Hematopoietic multipotent progenitor cell treated with erythropoietin and hydrocortisone succinate and interleukin-3 and kit ligand, for 4 days (in vitro differentiated cells): Measurements from ENCODE around the gene SYNPO.

Experiments used
- DNase-seq: peaks from one replicate; pipeline ENCODE4 v3.0.0-alpha.2; 2015

The SYNPO gene

DNA sequence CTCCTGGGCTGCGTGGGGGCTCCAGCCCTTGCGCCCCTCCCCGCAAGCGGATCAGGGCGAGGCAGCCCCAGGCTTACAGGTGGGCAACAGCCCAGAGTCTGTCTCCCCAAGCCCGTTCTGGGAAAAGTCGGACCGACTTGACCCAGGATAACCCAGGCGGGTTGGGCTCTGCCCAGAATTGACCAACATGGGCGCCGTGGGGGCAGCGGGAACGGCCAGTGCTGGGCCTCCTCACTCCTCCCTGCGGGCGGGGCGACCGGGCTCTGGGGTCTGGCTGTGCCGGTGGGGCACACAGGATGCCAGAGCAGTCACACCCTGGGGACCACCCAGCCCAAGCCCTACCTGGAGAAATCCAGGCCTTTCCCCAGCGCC, 15.3 kb upstream of the SYNPO start:
- no peak for DNase-seq

DNA sequence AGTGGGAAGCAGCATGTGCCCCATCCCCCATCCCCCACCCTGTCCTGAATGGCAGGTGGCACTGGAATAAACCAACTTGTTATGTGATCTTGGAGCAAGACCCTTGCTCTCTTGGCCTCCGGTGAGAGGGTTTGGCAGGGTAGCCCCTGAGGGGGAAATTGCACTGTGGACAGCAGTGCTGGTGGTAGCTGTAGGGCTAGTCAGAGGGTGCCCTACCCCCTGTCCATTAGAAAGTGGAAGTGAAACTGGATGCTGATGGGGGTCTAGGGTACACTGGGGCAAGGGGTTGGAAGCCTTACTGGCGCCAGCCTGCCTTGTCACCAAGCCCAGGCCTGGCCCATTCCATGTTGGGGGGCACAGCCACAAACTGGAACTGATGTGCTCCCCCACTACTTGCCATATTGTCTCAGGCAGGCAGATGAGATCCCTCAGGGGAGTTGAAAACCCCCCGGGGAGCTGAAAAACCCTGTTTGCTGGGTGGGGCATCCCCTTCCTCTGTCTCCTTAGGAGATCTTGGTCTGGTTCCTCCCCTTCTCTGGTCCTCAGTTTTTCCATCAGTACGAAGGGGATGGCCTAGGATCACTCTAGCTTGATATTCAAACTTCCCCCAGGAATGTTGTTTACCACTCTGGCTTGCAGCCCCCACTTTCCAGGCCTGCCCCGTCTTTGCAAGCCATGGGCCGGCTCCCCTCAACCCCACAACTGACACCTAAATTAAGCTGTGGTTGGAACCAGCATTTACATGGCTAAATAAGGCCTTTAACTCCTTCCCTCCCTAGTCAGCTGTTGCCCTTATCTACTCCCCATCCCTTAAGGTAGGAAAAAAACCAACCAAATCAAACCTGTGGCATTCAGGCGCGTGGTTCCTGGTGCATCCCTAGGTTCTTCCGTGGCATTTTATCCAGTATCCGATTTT, 14.4 kb upstream of the SYNPO start:
- DNase-seq = no peak

DNA sequence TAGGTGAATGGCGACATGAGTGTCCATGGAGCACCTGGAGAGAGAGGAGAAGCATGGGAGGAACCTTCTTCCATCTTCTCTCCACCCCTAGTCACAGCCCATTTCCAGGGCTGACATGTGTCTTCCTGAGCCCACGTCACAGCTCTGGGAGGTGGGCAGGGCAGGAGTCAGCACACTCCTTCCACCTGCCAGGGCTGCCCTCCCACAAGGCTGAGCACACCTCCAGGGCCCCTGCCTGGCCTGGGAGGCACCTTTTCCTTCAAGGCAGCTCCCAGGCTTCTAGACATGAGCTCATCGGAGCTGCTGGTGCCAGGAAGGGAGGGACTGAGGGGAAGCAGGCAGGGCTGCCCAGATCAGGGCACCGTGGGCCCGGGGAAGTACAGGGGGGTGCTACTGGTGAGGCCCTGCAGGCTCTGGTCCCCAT, 13.6 kb upstream of the SYNPO start:
- DNase-seq = no peak

DNA sequence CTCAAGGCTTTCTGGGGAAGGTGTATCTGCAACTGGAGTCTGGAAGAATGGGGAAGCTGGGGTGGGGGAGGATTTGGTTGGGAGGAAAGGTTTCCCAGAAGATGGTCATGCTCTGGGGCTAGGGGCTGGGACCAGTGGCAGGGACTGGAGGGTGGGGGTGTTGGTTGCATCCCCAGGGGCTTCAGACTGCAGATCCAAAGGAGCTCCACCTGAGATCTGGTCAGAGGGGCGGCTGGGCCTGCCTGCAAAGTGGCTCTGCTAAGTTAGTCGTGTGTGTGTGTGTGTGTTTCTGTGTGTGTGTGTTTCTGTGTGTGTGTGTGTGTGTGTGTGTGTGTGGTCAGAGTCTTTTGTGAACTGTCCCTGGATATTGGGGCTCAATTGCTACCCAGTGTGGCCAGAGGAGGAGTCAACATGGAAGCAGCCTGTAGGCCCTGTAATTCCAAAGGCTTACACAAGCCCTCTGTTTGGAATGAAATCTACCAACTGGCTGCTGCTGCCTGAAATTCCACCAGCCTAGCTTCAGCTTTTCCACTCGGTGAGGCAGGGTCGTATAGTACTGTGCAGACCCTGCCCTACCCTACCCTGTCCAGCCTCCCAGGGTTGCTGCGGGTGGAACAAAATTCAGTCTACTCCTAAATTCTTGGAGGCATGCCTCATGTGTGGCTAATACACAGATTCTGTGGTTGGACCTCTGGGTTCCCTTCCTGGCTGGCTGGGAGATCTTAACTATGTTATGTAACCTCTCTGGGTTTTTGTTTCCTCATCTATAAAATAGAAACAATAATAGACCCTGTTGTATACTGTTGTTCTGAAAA, 12.5 kb upstream of the SYNPO start:
- peak; percentile 39 for DNase-seq

DNA sequence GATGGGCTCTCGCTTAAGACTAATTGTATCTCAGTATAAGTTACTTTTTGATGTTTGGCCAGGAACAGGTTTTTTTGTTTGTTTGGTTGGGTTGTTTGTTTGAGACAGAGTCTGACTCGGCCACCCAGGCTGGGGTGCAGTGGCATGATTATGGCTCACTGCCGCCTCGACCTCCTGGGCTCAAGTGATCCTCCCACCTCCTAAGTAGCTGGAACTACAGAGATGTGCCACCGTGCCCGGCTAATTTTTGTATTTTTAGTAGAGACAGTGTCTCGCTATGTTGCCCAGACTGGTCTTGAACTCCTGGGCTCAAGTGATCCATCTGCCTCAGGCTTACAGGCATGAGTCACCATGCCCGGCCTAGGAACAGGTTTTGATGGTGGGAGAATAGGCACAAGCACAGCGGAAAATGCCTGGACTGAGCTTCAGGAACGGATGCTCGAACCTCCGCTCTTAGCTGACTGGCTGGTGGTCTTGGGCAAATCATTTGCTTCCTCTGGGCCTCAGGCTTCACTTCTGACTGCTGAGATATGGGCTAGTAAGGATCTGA, 11.4 kb upstream of the SYNPO start:
- no peak for DNase-seq

- no peak for DNase-seq
Observed at GRCh38 chr5:150630016-150630415, 10.4 kb upstream of the SYNPO start.

GRCh38 chr5:150630461-150631325, 9.8 kb upstream of the SYNPO start:
- no peak for DNase-seq

DNA sequence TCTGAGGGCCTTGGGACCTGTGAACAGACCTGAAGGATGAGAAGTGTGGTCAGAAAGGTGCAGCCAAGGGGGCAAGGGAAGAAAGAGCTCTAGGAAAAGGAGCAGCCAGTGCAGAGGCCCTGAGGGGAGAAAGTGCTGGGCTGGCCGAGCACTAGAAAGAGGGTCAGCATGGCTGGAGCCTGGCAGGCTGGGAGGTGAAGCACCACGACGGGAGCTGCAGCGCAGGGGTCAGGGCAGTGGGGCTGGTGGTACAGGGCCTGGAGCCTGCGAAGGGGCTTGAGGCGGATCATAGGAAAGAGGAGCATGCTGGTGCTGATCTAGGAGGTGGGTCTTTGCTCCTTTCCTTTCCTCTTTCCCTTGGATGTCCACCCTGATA, 9.1 kb upstream of the SYNPO start:
- DNase-seq = no peak

DNA sequence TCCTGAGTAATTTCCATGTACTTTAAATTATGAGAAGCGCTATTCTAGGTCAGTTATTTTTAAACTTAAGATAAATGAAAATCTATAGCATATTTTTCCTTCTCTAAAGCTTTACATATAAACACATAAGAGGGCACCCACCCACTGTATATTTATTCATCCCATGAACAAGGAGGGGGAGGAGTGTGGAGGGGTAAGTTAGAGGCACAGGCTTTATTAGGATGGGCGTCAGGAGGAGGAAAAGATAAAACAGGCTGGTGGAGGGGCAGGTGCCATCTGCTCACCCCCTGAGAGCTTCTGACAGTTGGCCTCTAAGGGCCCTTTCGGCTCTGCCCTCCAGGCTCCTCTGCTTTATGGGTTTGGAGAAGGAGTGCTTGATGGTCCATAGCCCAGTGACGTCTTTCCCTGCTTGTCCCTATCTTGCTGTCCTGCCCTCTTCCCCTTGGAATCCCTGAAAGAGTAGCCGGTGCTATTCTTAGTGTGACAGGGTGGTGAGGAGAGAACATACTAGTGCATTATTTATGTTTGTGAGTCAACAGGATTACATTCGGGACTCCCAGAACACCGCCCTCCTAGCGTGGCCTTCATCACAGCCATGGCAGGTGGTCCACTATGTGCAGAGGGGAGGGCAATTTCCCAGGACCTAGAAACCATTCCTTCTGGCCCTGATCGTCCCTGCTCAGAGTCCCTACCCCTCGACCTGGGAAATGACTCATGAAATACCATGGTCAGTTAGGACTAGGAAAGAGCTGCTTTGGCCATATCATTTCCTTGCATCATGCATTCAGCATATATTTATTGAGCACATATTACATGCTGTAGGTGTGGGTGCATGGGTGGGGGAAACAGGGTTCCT, 7.9 kb upstream of the SYNPO start:
- DNase-seq = no peak

GRCh38 chr5:150633429-150633828, 7.0 kb upstream of the SYNPO start:
- DNase-seq = peak; percentile 33

- DNase-seq = no peak
Observed at GRCh38 chr5:150636391-150637244, 3.8 kb upstream of the SYNPO start.

DNA sequence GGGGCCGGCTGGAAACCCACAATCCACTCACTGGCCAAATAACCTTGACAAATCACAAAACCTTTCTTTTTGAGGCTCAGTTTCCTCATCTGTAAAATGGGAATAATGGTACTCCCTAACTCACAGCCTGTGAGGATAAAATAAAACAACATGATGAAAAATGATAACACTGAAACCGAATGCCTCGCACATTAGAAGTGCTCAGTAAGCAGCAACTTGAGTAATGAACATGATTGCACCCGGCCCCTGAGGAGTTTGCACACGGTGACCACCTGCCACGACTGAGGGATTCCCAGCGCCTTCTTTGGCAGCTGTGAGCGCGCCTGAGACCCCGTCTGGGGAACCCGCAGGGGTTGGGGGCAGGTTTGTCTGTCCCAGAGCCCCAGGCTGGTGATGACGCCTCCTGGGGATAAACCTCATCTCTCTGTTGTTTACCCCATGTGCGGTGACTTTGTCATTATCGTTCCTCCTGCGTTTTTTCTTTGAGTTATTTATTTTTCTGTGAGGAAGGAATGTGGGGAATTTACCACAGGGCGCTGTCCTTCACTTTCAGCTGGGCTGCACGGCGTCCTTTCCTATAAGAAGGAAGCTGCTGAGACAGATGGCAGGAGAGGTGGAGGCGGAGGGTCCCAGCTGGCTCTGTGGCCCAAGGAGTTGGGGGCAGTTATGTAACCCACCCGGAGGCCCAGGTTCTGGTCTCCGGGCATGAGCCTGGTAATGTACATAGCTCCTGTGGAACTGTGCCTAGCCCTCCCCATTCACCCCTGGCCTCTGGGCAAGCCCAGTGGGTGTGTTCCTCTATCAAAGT, 3.0 kb upstream of the SYNPO start:
- DNase-seq = no peak

- no peak for DNase-seq
Observed at GRCh38 chr5:150638053-150638444, 2.4 kb upstream of the SYNPO start.

GRCh38 chr5:150638488-150639376, 1.7 kb upstream of the SYNPO start:
- no peak for DNase-seq

DNA sequence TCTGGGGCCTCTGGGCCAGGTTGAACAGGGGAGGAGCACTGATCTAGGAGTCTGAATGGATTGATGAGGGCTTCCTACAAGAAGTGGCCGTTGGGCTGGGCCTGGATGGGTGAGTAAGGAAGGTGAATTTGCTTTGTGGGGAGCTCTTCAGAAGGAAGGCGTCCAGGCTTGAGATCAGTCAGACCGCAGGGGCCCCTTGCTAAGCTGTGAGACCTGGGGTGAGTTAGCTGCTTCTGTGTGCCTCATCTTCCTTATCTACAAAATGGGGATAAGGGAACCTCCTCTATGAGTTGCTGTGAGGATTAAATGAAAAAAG, 1.1 kb upstream of the SYNPO start:
- no peak for DNase-seq

- DNase-seq = no peak
Observed at GRCh38 chr5:150639751-150640150, 709 bp upstream of the SYNPO start.

GRCh38 chr5:150641006-150641570, 628 bp downstream of the SYNPO start:
- no peak for DNase-seq

DNA sequence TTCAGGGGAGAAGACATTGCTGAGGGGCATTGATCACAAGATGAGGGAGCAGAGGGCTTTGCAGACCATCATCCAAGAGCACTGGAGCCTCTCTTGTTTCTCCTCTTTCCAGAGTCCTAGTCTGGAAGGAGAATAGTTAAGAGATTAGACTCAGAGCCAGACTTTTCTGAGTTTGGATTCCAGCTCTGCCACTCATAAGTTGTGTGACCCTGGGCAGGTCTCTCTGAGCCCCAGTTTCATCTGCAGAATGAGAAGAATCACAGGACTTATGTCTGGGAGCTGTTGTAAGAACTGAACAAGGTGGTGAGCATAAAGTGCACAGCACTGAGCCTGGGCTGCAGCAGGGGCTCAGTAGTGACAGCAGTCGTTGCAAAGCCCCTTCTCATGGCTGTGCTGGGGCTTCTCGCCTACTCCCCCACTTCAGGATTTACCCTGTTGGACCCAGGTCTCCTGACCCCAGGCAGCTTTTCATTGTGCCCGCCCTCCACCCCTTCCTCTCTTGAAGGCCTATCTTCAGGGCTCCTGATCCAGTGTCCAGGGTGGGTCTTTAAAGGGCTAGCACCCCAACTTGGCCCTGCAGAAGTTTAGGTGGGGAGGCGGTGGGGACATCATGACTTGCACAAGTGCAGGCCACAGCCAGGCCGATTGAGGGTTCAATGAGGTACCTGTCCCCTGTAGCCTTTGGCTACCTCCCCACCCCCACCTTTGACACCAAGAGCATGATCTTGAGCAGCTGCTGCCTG, 1.5 kb downstream of the SYNPO start:
- no peak for DNase-seq
